GM12878 (cell line): ENCODE measurements around the gene SERPINB6.
"Not testable (repeated sequence)": the region's sequence is repeated elsewhere in the genome, so short reads cannot be mapped to it uniquely, and the experiment has no call there.

Source experiments
- BRCA1 ChIP-seq: IDR thresholded peaks from 2 replicates; pipeline ENCODE4 v1.6.1; 2011; ENCODE audit warnings: low read depth, low read length, improper control_type of control experiment
- CHD4 ChIP-seq: fragments of 200-600 bp; sonication (generic); IDR thresholded peaks from 2 replicates; pipeline ENCODE4 v1.6.1; 2016; ENCODE audit warnings: mild to moderate bottlenecking
- JUNB ChIP-seq: IDR thresholded peaks from 2 replicates; pipeline ENCODE4 v1.6.1; 2016; ENCODE audit warnings: antibody characterized with exemption, mild to moderate bottlenecking
- JUND ChIP-seq: IDR thresholded peaks from 2 replicates; pipeline ENCODE4 v1.6.1; 2012; ENCODE audit warnings: low read depth, mild to moderate bottlenecking, low read length, improper control_type of control experiment, moderate library complexity
- MYC ChIP-seq: IDR thresholded peaks from 2 replicates; pipeline ENCODE4 v1.6.1; 2011; ENCODE audit warnings: mild to moderate bottlenecking, low read length, moderate library complexity, inconsistent platforms; ENCODE audit not compliant: insufficient read depth, insufficient replicate concordance, insufficient read length, severe bottlenecking
- STAT1 ChIP-seq: fragments of 450-650 bp; conservative IDR thresholded peaks from 2 replicates; pipeline ENCODE4 v1.6.1; 2014; ENCODE audit warnings: antibody characterized with exemption, mild to moderate bottlenecking
- SUZ12 ChIP-seq: fragments of 200-600 bp; sonication (generic); IDR thresholded peaks from one replicate; pipeline ENCODE4 v1.6.1; 2018; ENCODE audit warnings: antibody characterized with exemption, mild to moderate bottlenecking; ENCODE audit not compliant: unreplicated experiment
- TF ChIP-seq, protein P1 (sequence below), 3 experiments: IDR thresholded peaks in 2 of 3; conservative IDR thresholded peaks in 1 of 3; 2 replicates each; pipeline ENCODE4 v1.5.1; 2011; ENCODE audit warnings: low read depth in 3 of 3, low read length in 3 of 3, mild to moderate bottlenecking in 3 of 3, control low read depth in 2 of 3, moderate library complexity in 2 of 3, inconsistent platforms in 1 of 3, mixed read lengths in 1 of 3; ENCODE audit not compliant: control insufficient read depth in 2 of 3, insufficient read depth in 1 of 3; ENCODE audit errors: extremely low read depth in 1 of 3

DNA sequence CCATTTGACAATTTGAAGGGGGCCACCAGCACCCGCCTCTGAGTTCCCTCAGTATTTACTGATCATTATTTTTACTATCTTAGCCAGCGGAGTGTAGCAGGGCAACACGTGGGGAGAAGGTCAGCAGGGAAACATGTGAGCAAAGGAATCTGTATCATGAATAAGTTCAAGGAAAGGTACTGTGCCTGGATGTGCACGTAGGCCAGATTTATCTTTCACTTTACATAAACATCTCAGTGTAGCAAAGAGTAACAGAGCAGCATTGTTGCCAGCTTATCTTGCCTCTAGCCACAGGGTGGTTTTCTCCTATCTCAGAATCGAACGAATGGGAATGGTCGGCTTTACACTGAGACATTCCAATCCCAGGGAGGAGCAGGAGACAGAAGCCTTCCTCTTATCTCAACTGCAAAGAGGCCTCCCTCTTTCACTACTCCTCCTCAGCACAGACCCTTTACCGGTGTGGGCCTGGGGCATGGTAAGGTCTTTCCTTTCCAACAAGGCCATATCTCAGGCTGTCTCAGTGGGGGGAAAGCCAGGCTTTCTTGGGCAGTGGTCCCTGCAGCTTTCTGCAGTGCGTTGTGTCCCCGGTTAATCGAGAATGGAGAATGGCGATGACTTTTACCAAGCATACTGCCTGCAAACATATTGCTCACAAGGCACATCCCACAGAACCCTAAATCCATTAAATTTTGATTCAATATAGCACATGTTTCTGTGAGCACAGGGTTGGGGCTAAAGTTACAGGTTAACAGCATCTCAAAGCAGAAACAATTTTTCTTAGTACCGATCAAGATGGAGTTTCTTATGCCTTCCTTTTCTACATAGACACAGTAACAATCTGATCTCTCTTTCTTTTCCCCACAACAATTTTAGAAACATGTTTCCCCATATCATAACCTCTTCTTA, 45.3 kb downstream of the SERPINB6 start:
- TF ChIP-seq SUZ12, MYC, CHD4, JUNB, STAT1, BRCA1, JUND: not testable (repeated sequence)
- TF ChIP-seq, protein P1, sequence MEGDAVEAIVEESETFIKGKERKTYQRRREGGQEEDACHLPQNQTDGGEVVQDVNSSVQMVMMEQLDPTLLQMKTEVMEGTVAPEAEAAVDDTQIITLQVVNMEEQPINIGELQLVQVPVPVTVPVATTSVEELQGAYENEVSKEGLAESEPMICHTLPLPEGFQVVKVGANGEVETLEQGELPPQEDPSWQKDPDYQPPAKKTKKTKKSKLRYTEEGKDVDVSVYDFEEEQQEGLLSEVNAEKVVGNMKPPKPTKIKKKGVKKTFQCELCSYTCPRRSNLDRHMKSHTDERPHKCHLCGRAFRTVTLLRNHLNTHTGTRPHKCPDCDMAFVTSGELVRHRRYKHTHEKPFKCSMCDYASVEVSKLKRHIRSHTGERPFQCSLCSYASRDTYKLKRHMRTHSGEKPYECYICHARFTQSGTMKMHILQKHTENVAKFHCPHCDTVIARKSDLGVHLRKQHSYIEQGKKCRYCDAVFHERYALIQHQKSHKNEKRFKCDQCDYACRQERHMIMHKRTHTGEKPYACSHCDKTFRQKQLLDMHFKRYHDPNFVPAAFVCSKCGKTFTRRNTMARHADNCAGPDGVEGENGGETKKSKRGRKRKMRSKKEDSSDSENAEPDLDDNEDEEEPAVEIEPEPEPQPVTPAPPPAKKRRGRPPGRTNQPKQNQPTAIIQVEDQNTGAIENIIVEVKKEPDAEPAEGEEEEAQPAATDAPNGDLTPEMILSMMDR (IDR thresholded peaks at IDR 0.05 in 2 of 3, conservative IDR thresholded peaks at IDR 0.05 in 1 of 3; ENCODE audit: control insufficient read depth in 2 of 3, extremely low read depth in 1 of 3, insufficient read depth in 1 of 3, low read depth in 3 of 3, low read length in 3 of 3): not testable (repeated sequence)
